ENCODE results near the gene SP100. TPM values are rescaled to one million over a fixed set of nuclear protein-coding genes. Genes with fewer than 3 reads are reported as not detected.

SP100 gene
- polyA plus RNA-seq, 1 donor (not counting 4 experiments of a cell fraction or from before 2014, with no cell fraction given): 136 TPM

DNA sequence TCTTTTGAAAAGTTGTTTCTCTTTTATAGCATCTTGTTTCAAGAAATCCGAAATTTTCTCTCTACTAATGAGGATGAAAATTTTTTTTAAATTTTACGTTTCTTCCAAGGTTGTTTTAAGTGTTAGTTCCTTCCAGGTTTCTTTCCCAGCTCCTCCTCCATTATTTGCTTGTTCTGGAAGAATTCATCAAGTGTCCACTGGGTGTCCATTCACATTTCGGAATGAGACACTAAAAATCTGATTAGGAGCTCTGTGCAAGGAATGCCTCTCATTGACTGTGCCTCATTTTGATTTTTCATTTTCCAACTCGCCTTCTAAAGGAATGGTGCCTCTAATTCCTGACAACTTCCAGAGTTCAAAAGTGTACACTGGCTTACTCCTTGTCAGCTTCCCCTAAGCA, 6.1 kb downstream of the SP100 start:
- Histone ChIP-seq H3K4me2 (ENCODE audit: control insufficient read depth, extremely low read depth, insufficient read depth, low read depth, low read length) (no peak overlapping the region), H3K36me3 (ENCODE audit: control insufficient read depth in 2 of 2, extremely low read depth in 1 of 2, insufficient read depth in 2 of 2, low read length in 2 of 2) (peaks cover 0 to 3% of the 10 kb centered on the region in 2 experiments), H3K27me3 (ENCODE audit: control insufficient read depth, extremely low read depth, insufficient read depth, low read length) (no peaks in the 10 kb centered on the region), H3K4me1 (ENCODE audit: control insufficient read depth, extremely low read depth, insufficient read depth, low read length) (peaks cover 18% of the 10 kb centered on the region), H3K9me3 (ENCODE audit: control insufficient read depth, low read depth, low read length) (no peaks in the 10 kb centered on the region), H3K4me3 (ENCODE audit: control insufficient read depth in 2 of 3, extremely low read depth in 1 of 3, insufficient read depth in 2 of 3, low read depth in 1 of 3, low read length in 3 of 3) (no peak overlapping the region), H2AFZ (ENCODE audit: control insufficient read depth, low read length) (no peak overlapping the region), H3K79me2 (ENCODE audit: control insufficient read depth, insufficient read depth, low read length) (peaks cover 96% of the 10 kb centered on the region), H4K20me1 (ENCODE audit: control insufficient read depth, extremely low read depth, insufficient read depth, low read length) (no peaks in the 10 kb centered on the region), H3K9ac (ENCODE audit: control insufficient read depth, extremely low read depth, insufficient read depth, low read length) (no peak overlapping the region), H3K9me1 (ENCODE audit: control insufficient read depth, extremely low read depth, insufficient read depth, low read length) (no peaks in the 10 kb centered on the region), H3K27ac (ENCODE audit: control insufficient read depth, insufficient read depth, low read length) (no peak overlapping the region)
- dilution Hi-C loops (cut with MboI; ENCODE audit: extremely low pct_ligation_motif_present, low sequenced_read_pairs): no loop called here
- TF ChIP-seq CTCF (optimal IDR thresholded peaks at IDR 0.05 in 1 of 3, IDR thresholded peaks at IDR 0.05 in 1 of 3, conservative IDR thresholded peaks at IDR 0.05 in 1 of 3; ENCODE audit: extremely low read depth in 1 of 3, insufficient read depth in 2 of 3, low read length in 3 of 3): peak in 1 of 3 experiments; percentile 9
- no peak for TF ChIP-seq EZH2 (IDR thresholded peaks at IDR 0.05; ENCODE audit: low read length)
- FAIRE-seq (no peak), DNase-seq (ENCODE audit: low read depth, low spot score) (no peak)

- Histone ChIP-seq H3K36me3 (ENCODE audit: control insufficient read depth in 2 of 2, extremely low read depth in 1 of 2, insufficient read depth in 2 of 2, low read length in 2 of 2) (peaks cover 0 to 3% of the 10 kb centered on the region in 2 experiments), H3K4me1 (ENCODE audit: control insufficient read depth, extremely low read depth, insufficient read depth, low read length) (peaks cover 10% of the 10 kb centered on the region), H3K27ac (ENCODE audit: control insufficient read depth, insufficient read depth, low read length) (peak overlapping the region; percentile 11), H3K9me3 (ENCODE audit: control insufficient read depth, low read depth, low read length) (no peaks in the 10 kb centered on the region), H3K4me3 (ENCODE audit: control insufficient read depth in 2 of 3, extremely low read depth in 1 of 3, insufficient read depth in 2 of 3, low read depth in 1 of 3, low read length in 3 of 3) (no peak overlapping the region), H4K20me1 (ENCODE audit: control insufficient read depth, extremely low read depth, insufficient read depth, low read length) (no peaks in the 10 kb centered on the region), H3K9me1 (ENCODE audit: control insufficient read depth, extremely low read depth, insufficient read depth, low read length) (no peaks in the 10 kb centered on the region), H2AFZ (ENCODE audit: control insufficient read depth, low read length) (no peak overlapping the region), H3K27me3 (ENCODE audit: control insufficient read depth, extremely low read depth, insufficient read depth, low read length) (no peaks in the 10 kb centered on the region), H3K4me2 (ENCODE audit: control insufficient read depth, extremely low read depth, insufficient read depth, low read depth, low read length) (peak overlapping the region; percentile 62), H3K9ac (ENCODE audit: control insufficient read depth, extremely low read depth, insufficient read depth, low read length) (no peak overlapping the region), H3K79me2 (ENCODE audit: control insufficient read depth, insufficient read depth, low read length) (peaks cover 95% of the 10 kb centered on the region)
- DNase-seq (ENCODE audit: low read depth, low spot score) (no peak), FAIRE-seq (peak; percentile 20)
- dilution Hi-C loops (cut with MboI; ENCODE audit: extremely low pct_ligation_motif_present, low sequenced_read_pairs): no loop called here
- TF ChIP-seq EZH2 (IDR thresholded peaks at IDR 0.05; ENCODE audit: low read length): no peak
- no peak for TF ChIP-seq CTCF (optimal IDR thresholded peaks at IDR 0.05 in 1 of 3, IDR thresholded peaks at IDR 0.05 in 1 of 3, conservative IDR thresholded peaks at IDR 0.05 in 1 of 3; ENCODE audit: extremely low read depth in 1 of 3, insufficient read depth in 2 of 3, low read length in 3 of 3)
These were observed 8.0 kb downstream of the SP100 start for GRCh38 chr2:230423851-230424458.
